KMS-11 (cell line): ENCODE measurements around the gene CKM.

Experiments
- H2AFZ ChIP-seq: fragments of 200-600 bp; sonication (generic); 2 replicates; pipeline ENCODE4 v1.6.1; 2016; ENCODE audit warnings: antibody characterized with exemption, mixed run types, low read depth
- H3K27ac ChIP-seq: fragments of 200-600 bp; sonication (generic); 2 replicates; pipeline ENCODE4 v1.6.1; 2016; ENCODE audit warnings: mild to moderate bottlenecking, mixed run types
- H3K27me3 ChIP-seq: fragments of 200-600 bp; sonication (generic); 2 replicates; pipeline ENCODE4 v1.6.1; 2017; ENCODE audit warnings: mild to moderate bottlenecking, low read depth, mixed run types, moderate library complexity; ENCODE audit not compliant: insufficient read depth
- H3K36me3 ChIP-seq: fragments of 200-600 bp; sonication (generic); 2 replicates; pipeline ENCODE4 v1.6.1; 2017; ENCODE audit warnings: mild to moderate bottlenecking, mixed run types; ENCODE audit not compliant: insufficient read depth
- H3K4me1 ChIP-seq: fragments of 200-600 bp; sonication (generic); 2 replicates; pipeline ENCODE4 v1.6.1; 2016; ENCODE audit warnings: mild to moderate bottlenecking, low read depth, mixed run types; ENCODE audit not compliant: poor library complexity, severe bottlenecking
- H3K4me2 ChIP-seq: fragments of 200-600 bp; sonication (generic); 2 replicates; pipeline ENCODE4 v1.7.0; 2016; ENCODE audit warnings: mild to moderate bottlenecking, mixed run types
- H3K4me3 ChIP-seq: fragments of 200-600 bp; sonication (generic); IDR thresholded peaks from 2 replicates; pipeline ENCODE4 v1.6.1; 2017; ENCODE audit warnings: low read depth, low read length, mixed read lengths; ENCODE audit not compliant: insufficient read depth
- H3K79me2 ChIP-seq: fragments of 200-600 bp; sonication (generic); 2 replicates; pipeline ENCODE4 v1.6.1; 2016; ENCODE audit warnings: low read depth, mixed run types; ENCODE audit not compliant: insufficient read depth
- H3K9ac ChIP-seq: fragments of 200-600 bp; sonication (generic); 2 replicates; pipeline ENCODE4 v1.6.1; 2016; ENCODE audit warnings: mild to moderate bottlenecking, mixed run types
- H4K20me1 ChIP-seq: fragments of 200-600 bp; sonication (generic); 2 replicates; pipeline ENCODE4 v1.6.1; 2016; ENCODE audit warnings: mild to moderate bottlenecking, mixed run types; ENCODE audit not compliant: insufficient read depth
- CTCF ChIP-seq: fragments of 200-600 bp; sonication (generic); conservative IDR thresholded peaks from 2 replicates; pipeline ENCODE4 v1.6.1; 2017; ENCODE audit warnings: low read depth, mild to moderate bottlenecking, antibody characterized with exemption, low read length, moderate library complexity, mixed read lengths

The CKM gene

GRCh38 chr19:45358213-45358792 lies 35.6 kb upstream of the CKM start:
- Histone ChIP-seq H3K27me3 (no peaks in the 10 kb centered on the region), H3K4me1 (no peaks in the 10 kb centered on the region), H3K4me2 (no peak overlapping the region), H3K27ac (no peak overlapping the region), H3K4me3 (no peak overlapping the region), H4K20me1 (no peaks in the 10 kb centered on the region), H3K36me3 (no peaks in the 10 kb centered on the region), H3K79me2 (no peaks in the 10 kb centered on the region), H3K9ac (no peak overlapping the region), H2AFZ (no peak overlapping the region)
- TF ChIP-seq CTCF = no peak

- Histone ChIP-seq H3K27ac (no peak overlapping the region), H3K79me2 (no peaks in the 10 kb centered on the region), H3K4me3 (no peak overlapping the region), H3K4me2 (no peak overlapping the region), H3K36me3 (no peaks in the 10 kb centered on the region), H3K9ac (no peak overlapping the region), H3K4me1 (no peaks in the 10 kb centered on the region), H2AFZ (no peak overlapping the region), H3K27me3 (no peaks in the 10 kb centered on the region), H4K20me1 (no peaks in the 10 kb centered on the region)
- TF ChIP-seq CTCF = no peak
These were observed 34.7 kb upstream of the CKM start for GRCh38 chr19:45357445-45357783.

DNA sequence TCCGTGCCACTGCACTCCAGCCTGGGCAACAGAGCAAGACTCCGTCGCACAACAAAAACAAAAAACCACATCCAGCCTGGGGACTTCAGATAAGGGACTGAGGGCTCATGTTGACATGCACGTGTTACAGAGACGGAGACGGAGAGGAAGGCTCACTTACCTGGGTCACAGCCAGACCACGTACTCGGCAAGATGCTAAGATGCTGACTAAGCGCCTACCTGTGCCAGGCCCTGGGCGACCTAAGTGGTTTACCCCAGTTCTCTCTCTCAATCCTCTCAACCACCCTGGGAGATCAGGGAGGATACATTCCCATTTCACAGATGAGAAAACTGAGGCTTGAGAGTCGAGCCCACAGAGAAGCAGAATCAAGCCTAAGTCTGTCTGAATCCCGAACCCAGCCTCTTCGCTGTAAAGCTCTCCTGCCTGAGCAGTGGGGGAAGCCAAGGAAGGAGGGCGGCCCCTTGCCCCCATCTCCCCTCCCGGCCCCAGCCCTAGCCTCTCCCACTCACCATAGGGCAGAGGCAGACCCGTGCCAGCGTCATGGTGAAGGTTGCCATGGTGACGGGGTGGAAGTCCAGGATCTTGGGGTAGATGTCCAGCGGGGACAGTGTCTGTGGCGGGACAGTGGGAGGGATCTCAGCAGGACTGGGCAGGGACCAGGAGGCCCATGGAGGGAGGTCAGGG lies 34.2 kb upstream of the CKM start:
- Histone ChIP-seq H2AFZ (no peak overlapping the region), H3K79me2 (no peaks in the 10 kb centered on the region), H3K4me2 (no peak overlapping the region), H3K4me1 (no peaks in the 10 kb centered on the region), H4K20me1 (no peaks in the 10 kb centered on the region), H3K27me3 (no peaks in the 10 kb centered on the region), H3K36me3 (no peaks in the 10 kb centered on the region), H3K4me3 (no peak overlapping the region), H3K9ac (no peak overlapping the region), H3K27ac (no peak overlapping the region)
- no peak for TF ChIP-seq CTCF

DNA sequence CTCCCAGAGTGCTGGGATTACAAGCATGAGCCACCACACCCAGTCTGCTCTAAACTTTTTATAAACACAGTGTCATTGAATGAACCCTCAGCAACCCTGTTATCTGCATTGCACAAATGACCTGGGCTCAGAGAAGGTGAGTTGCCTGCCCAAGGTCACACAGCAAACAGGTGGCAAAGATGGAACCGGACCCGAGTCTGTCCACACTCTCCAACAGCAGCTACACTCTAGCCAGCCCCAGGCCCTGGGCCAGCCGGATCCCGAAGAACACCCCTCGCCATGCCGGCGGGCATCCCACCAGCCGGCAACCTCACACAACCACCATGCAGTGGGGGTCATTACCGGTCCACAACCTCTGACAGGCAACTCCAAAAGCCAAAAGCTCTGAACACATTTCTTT lies 33.2 kb upstream of the CKM start:
- Histone ChIP-seq H3K79me2 (no peaks in the 10 kb centered on the region), H3K27ac (no peak overlapping the region), H3K4me3 (no peak overlapping the region), H3K9ac (no peak overlapping the region), H4K20me1 (no peaks in the 10 kb centered on the region), H3K27me3 (no peaks in the 10 kb centered on the region), H3K4me2 (no peak overlapping the region), H3K4me1 (no peaks in the 10 kb centered on the region), H2AFZ (no peak overlapping the region), H3K36me3 (no peaks in the 10 kb centered on the region)
- no peak for TF ChIP-seq CTCF
